IPS DF 4.7 (cell line): ENCODE data around the gene DLX2.

Experiments
- DNase-seq: peaks from one replicate; pipeline ENCODE4 v3.0.0-alpha.2; 2013; ENCODE audit warnings: low spot score; ENCODE audit errors: extremely low read depth

The DLX2 gene

GRCh38 chr2:172053486-172053885 is 49.2 kb downstream of the DLX2 start:
- no peak for DNase-seq

GRCh38 chr2:172052000-172052983 is 50.4 kb downstream of the DLX2 start:
- DNase-seq: no peak

DNA sequence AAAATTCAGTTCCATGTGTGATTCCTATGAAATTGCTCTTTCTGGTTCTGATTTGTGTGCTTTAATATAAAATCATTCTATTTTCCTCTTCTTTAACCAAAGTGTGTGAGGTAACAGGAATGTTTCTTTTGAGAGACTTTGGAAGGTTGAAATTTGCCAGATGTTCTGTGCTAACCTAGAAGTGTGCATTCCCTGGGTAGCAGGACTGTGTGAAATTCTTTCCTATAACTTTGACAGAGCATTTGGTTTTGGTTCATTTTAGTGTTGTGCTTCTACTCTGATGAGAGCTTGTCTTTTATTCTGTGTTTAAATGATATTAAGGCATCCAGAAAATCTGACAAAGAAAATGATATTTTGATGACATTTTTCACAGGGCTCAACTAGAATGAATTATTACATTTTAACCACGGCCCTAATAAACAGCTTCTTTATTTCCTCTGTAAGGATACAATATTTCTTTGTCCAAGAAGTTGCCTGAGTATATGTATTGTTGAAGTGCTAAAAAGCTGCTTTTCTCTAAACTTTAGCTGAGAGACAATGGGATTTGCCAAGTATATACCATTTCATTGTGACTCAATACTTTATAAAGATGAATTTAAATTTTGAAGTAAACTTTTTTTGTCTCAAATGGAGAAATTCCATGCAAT is 52.1 kb downstream of the DLX2 start:
- DNase-seq: no peak

GRCh38 chr2:172049567-172050120 is 53.1 kb downstream of the DLX2 start:
- no peak for DNase-seq
